Activated CD8-positive, alpha-beta memory T cell treated with anti-CD3 and anti-CD28 coated beads for 4 hours (primary cell): Measurements from ENCODE around the gene PUM2.

ENCODE experiments used
- DNase-seq, 2 donors: peaks; one replicate each; pipeline ENCODE4 v3.0.0-alpha.2; 2020; ENCODE audit warnings: low read depth in 2 of 2

Gene PUM2

DNA sequence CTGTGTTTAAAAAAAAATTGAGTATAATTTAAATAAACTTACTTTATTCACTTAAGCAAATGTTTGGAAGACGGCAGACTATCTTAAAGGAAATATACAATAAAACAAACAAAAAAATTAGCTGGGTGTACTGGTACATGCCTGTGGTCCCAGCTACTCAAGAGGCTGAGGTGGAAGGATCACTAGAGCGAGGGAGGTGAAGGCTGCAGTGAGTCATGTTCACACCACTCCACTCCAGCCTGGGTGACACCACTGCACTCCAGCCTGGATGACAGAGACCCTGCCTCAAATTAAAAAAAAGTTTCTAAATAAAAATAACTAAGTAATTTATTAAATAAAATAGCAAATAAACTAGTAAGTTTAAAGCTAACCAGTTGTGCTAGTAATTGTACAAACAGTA lies 7.5 kb downstream of the PUM2 start:
- no peak for DNase-seq

DNA sequence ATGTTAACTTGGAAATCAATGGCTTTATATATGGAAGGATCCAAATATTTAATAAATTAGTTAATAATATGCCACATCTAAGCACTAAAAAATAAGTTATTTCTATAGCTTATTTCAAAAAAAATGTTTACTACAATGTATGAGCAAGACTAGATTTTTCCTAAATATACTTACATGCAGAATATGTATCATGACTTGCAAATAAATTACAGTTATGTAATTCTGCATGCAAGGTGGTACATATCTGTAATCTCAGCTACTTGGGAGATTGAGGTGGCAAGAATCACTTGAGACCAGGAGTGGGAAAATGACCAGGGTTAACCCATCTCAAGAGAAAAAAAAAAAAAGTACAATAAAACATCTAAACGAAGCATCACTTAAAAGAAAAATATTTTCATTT lies 11.6 kb downstream of the PUM2 start:
- DNase-seq = no peak

DNA sequence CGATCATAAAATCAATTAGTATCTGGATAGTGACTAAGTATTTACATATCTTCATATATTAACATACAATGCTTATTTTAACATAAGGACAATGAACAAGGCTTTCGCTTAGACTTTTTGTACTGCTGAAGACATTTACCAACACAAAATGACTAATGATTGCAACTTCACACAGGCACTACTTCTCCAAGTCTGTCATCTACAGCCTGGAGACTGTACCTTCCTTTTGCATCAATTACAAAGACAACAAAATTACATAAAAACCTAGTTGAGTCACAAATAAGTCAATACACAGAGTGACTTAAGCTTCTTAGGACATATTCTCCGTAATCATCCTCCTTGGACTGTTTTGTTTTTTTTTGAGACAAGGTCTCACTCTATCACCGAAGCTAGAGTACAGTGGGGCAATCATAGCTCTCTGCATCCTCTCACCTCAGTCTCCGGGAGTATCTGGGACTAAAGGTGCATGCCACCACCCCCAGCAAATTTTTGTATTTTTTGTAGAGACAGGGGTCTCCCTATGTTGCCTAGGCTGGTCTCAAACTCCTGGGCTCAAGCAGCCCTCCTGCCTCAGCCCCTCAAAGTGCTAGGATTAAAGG lies 15.9 kb downstream of the PUM2 start:
- DNase-seq = no peak

DNA sequence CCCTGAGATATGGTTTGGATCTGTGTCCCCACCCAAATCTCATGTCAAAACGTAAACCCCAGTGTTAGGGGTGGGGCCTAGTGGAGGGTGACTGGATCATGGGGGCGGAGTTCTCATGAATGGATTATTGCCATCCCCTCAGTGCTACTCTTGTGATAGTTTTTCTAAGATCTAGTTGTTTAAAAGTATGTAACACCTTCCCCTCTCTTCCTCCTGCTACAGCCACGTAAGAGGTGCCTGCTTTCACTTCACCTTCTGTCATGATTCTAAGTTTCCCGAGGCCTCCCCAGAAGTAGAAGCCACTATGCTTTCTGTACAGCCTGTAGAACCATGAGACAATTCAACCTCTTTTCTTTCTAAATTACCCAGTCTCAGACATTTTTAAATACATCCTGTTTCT lies 16.9 kb downstream of the PUM2 start:
- no peak for DNase-seq

GRCh38 chr2:20330192-20330591 lies 20.5 kb downstream of the PUM2 start:
- no peak for DNase-seq

GRCh38 chr2:20327370-20327769 lies 23.3 kb downstream of the PUM2 start:
- no peak for DNase-seq

DNA sequence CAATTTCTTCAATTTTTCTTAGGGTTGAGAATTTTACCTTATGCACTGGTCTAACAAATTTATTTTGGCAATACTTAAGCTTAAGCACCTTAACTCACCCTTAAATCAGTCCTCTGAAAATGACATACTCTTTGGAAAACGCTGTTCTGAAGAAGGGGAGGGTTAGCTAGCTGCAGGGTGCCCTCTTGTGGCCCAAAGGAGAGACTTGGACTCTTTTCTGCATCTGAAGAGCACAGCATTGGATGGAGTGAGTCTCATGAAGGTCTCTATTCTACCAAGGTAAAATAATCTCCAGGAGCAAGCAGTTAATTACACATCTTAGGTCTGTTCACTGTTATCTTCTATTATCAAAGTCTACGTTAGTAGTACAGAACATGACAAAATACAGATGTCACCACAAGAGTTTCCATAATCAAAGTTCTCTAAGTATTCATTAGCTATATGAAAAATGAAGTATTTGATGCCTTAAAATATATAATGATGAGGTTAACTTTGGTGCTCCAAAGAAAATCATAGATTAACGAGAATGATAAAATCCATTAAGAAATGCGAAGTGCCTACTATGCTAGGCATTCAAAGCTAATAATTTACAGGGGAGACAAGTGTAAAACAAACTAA lies 24.4 kb downstream of the PUM2 start:
- DNase-seq = peak in 1 of 2 donors; percentile 26

GRCh38 chr2:20322527-20323300 lies 27.9 kb downstream of the PUM2 start:
- no peak for DNase-seq

GRCh38 chr2:20317690-20318089 lies 33.0 kb downstream of the PUM2 start:
- no peak for DNase-seq

GRCh38 chr2:20317197-20317596 lies 33.4 kb downstream of the PUM2 start:
- DNase-seq = no peak

DNA sequence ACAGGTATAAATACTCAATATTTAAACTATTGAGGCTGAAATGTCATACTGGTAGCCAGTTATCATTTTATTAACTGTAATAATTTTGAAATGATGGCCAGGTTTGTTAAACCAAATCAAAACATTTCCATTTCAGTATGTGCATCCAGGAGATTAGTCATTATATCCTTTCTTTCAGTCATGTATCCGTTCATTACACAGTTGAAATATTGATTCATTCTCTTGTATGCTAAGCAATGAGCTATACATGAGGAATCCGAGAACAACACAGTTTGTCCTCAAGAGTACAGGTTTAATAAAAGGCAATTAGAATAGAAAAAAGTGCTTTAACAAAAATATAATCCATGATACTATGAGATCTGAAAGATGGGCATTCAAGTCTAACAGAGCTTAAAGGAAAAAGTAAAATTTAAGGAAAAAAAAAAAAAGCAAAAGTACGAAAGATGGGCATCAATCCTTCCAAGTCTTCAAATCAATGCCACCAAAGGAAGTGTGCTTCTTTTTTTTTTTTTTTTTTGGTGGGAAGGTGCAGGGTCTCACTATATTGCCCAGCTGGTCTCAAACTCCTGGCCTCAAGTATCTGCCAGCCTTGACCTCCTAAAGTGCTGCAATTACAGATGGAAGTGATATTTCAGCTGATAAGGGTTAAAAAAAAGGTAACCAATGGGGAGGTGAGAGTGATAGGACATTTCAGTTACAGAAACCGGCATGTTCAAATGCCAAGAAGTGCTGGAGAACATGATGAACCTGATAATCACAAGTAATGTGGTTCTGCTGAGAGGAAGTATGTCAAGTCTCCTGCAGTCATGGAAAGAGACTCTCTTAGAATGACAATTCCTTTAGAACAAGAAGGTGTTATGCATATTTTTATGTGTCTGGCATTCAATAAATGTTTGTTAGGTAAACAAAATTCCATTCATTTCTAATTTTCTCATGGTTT lies 35.8 kb downstream of the PUM2 start:
- no peak for DNase-seq

- DNase-seq = no peak
These were observed 37.0 kb downstream of the PUM2 start for GRCh38 chr2:20313659-20314058.

GRCh38 chr2:20309001-20309400 lies 41.6 kb downstream of the PUM2 start:
- no peak for DNase-seq

- DNase-seq = no peak
These were observed 43.3 kb downstream of the PUM2 start for GRCh38 chr2:20307311-20307710.

DNA sequence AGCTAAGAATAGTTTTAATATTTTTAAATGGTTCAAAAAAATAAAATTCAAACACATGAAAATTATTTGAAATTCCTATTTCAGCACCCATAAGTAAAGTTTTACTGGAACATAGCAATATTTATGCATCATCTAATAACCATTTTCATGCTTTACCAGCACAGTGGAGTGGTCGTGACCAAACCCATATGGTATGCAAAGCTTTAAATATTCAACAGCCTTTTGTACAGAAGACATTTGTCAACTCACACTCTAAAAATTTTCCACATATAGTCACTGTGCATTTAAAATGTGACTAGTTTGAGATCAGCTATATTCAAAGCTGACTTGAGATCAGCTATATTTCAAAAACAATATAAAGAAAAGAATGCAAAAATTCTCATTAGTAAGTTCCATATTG lies 46.2 kb downstream of the PUM2 start:
- no peak for DNase-seq

DNA sequence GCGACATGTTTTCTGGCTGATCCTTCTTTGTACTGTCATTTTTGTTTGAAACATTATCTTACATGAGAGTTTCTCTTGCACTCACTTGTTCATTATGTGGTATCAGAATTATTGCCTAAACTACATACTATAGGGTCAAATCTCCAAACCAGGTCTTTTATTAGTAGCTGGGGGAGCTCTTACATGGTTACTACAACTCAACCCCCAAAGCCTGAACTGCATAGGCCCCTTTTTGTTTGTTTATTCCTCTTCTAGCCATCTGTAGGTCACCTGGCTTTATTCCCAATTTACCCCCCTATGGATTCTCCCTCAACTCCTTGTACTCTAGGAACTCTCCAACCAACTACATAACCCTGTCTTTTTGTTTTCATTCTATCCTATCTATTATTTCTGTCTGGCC lies 46.7 kb downstream of the PUM2 start:
- DNase-seq = no peak

GRCh38 chr2:20302019-20302418 lies 48.6 kb downstream of the PUM2 start:
- no peak for DNase-seq

- DNase-seq = no peak
These were observed 50.0 kb downstream of the PUM2 start for GRCh38 chr2:20300656-20301055.

DNA sequence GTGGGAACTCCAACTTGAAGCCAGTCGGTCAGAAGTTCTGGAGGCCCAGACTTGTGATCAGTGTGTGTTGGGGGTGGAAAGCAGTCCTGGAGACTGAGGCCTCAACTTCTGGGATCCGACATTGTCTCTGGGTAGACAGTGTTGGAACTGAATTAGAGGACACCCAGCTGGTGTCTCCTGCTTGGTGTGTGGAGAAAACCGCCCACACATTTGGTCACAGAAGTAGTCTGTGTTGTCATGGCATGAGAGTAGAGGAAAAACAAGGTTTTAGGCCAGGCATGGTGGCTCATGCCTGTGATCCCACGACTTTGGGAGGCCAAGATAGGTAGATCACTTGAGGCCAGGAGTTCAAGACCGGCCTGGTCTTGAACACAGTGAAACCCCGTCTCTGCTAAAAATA lies 51.5 kb downstream of the PUM2 start:
- DNase-seq = no peak

- DNase-seq = no peak
These were observed 56.4 kb downstream of the PUM2 start for GRCh38 chr2:20294231-20294630.

DNA sequence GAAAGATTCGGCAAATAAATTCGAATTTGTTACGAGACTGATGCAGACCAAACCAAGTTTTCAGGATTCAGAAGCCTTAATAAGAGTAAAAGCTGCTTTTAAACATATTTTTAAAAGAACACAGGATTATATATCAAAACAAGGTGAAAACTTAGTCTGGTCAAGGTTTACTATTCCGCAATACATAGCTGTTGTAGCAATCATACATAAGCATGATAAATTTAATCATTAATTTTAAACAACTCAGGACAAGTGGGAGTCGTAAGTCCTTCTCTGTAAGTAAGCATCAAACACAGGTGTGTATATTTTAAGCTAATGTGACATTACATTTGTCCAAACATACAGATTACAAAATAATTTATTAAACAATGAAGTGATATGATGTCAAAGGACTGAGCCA lies 57.7 kb downstream of the PUM2 start:
- no peak for DNase-seq

GRCh38 chr2:20291846-20292408 lies 58.7 kb downstream of the PUM2 start:
- DNase-seq = no peak
